ENCODE data around the gene LCN15.
A peak's percentile ranks its signal among the peaks of the same experiment; 100 is the strongest.
"Not testable (repeated sequence)": the region's sequence is repeated elsewhere in the genome, so short reads cannot be mapped to it uniquely, and the experiment has no call there.

LCN15 gene, protein sequence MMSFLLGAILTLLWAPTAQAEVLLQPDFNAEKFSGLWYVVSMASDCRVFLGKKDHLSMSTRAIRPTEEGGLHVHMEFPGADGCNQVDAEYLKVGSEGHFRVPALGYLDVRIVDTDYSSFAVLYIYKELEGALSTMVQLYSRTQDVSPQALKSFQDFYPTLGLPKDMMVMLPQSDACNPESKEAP
- 0 to 0.77 (median 0) reads per million in 17 experiments for total RNA-seq

- DNase-seq = no peak
Measured at GRCh38 chr9:136764301-136764891, at the start of gene LCN15. TSS of gene LCN15 (minus strand) at chr9:136764518. CDS start at chr9:136764488, 30 bp downstream.

GRCh38 chr9:136808806-136809158 lies 44.5 kb upstream of the LCN15 start:
- DNase-seq = peak; percentile 25 to 43 (median 33)

- DNase-seq = no peak
Measured at GRCh38 chr9:136808075-136808805, 43.9 kb upstream of the LCN15 start.

DNA sequence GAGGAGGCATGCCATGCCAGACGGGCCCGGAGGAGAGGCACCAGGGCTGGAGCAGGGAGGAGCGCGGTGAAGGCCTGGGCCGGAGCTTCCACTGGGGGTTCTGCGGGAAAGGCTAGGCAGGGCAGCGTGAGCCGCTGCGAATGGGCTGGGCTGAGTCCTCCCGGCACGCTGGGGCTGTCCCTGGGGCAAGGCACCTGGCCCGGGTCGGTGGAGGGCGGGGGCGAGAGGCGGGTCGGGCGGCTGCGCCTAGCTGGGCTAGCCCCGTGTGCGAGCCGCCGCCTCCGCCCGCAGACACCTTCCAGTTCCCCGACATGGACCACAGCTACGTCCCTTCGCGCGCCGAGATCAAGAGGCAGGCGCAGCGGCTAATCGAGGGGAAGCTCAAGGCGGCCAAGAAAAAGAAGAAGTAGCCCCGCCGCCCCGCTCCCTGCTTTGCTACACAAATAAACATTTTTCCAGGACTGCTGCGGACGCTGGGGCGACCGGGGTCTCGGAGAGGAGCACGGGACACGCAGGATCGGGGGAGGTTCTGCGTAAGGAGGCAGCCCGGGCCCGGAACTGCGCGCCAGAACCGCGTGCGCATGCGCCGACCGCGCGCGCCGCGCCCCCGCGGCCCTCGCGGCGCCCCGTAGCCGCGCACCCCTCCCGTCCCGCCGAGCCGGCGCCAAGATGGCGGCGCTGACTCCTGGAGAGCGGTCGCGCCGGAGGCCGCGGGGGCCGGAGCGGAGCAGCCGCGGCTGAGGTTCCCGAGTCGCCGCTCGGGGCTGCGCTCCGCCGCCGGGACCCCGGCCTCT lies 43.2 kb upstream of the LCN15 start, which contains the start of gene RABL6:
RABL6 (plus strand) TSS at position 668 of the 794 bp plus-strand sequence. CDS start 249 bp downstream, outside the sequence.
- DNase-seq = peak; percentile 85 to 95 (median 92)

- no peak for DNase-seq
Measured at GRCh38 chr9:136806631-136807201, 42.4 kb upstream of the LCN15 start.

DNA sequence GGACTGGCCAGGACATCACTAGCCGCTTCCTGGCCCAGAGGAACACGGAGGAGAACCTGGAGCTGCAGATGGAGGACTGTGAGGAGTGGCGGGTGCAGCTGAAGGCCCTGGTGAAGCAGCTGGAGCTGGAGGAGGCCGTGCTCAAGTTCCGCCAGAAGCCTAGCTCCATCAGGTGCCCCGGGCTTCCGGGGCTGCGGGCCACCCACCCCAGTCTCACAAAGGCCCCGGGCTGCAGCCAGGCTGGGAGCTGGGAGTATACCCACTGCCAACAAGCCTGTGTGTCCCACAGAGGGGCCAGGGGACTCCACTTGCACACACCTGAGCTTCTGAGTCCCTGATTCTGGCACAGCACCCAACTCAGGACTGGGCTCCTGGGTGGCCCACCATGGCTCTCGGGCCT lies 41.7 kb upstream of the LCN15 start:
- DNase-seq = no peak

DNA sequence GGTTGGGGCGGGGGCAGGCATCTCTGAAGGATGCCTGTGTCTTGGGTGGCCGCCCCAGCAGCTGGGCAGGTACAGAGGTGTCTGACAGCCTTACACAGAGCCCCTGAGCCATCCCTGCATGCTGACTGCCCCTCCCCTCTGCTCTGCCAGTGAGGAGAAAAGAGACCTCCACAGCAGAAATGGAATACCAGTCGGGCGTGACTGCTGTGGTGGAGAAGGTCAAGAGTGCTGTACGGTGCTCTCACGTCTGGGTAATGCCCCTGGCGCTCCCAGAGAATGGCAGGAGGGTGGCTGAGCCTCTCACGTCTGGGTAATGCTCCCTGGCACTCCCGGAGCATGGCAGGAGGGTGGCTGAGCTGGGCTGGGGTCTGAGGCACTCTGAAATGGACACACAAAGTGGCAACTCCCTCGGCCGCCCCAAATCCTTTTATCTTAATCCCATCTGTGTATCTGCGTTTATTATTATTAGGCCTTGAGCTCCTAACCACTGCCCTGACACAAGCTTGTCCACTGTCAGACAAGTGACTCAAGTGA lies 41.0 kb upstream of the LCN15 start:
- no peak for DNase-seq

DNA sequence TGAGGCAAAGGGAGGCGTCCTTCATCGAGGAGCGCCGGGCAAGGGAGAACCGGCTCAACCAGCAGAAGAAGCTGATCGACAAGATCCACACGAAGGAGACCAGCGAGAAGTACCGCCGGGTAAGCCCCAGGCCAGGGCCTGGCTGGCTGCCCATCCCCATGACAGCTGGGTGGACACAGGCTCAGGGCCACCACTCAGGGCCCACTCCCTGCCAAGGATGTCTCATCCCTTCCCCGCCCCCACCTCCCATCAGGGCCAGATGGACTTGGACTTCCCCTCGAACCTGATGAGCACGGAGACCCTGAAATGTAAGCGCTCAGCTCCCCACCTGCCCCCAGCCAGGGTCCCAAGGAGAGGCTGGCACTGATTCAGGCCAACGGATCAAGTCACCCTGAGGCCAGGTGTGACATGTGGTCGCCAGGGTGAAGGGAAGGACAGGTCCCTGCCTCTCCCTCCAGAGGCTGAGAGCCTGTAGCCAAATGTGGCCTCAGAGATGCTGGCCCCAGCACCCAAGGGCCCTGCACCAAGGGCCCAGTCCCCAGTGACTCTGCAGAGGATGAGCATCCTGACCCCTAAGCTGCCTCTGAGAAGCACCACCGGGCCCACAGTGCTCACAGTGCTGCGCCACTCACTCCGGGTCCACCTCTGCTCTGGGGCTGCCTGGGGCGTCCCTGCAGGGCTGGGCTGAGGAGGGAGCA lies 40.3 kb upstream of the LCN15 start:
- DNase-seq = no peak

DNA sequence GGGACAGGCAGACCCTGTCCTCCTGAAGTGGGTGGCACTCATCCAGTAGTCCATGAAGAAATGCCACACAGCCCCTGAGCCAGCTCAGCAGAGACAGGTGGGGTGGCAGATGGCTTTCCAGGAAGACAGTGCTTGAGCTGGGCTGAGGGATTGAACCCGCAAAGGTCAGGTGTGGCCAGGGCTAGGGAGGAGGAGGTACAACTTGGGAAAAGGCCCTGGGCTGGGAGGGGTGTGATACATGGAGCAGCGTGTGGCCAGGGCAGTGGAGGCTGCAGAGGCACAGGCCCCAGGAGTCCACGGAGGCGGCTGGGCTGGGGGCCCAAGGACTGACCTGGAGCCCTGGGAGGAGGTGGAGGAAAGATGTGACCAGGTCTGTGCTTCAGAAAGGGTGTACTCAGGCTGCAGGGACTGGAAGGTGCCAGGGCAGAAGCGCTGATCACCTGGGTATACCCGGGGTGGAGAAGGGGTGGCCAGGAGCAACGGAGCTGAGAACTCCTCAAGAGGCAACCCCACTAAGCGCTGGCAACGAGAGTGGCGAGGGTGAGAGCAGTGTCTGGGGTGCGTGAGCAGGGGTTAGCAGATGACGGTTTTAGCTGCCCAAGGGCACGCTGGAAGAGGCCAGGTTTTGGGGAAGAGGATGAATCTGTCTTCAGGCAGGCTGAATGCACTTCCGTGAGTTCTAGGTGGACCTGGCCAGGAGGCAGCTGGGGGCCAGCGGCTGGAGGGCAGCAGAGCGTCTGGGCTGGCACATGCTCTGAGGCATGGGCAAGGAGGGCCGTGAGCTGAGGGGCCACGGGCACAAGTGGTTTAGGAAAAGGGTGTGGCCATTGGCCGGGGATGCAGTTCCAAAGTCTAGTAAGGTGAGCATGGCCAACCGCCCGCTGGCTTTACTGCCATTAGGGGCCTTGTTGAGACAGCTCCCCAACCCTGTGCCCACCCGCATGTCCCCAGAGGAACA lies 39.5 kb upstream of the LCN15 start:
- DNase-seq = no peak

- not testable (repeated sequence) for DNase-seq
Measured at GRCh38 chr9:136803009-136803550, 38.8 kb upstream of the LCN15 start.

DNA sequence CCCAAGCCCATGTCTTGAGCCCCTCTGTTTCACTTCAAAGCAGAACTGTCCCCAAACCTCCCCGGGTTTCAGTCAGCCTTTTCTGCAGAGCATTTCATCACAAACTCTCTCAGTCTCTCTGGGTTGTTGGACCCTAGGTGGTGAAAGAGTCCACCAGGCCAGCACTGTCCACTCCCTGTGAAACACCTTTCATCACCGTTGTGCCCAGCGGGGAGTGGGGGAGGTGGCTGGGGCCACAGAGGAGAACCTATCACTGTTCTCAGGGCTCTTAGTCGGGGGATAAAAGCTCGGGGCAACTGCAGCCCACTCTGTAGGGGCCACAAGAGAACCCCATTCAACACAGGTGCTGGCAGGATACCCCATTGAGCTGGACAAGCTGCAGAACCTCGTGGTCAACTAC lies 38.0 kb upstream of the LCN15 start:
- no peak for DNase-seq

- peak; percentile 30 to 79 (median 53) for DNase-seq
Measured at GRCh38 chr9:136799854-136800657, 35.7 kb upstream of the LCN15 start.

DNA sequence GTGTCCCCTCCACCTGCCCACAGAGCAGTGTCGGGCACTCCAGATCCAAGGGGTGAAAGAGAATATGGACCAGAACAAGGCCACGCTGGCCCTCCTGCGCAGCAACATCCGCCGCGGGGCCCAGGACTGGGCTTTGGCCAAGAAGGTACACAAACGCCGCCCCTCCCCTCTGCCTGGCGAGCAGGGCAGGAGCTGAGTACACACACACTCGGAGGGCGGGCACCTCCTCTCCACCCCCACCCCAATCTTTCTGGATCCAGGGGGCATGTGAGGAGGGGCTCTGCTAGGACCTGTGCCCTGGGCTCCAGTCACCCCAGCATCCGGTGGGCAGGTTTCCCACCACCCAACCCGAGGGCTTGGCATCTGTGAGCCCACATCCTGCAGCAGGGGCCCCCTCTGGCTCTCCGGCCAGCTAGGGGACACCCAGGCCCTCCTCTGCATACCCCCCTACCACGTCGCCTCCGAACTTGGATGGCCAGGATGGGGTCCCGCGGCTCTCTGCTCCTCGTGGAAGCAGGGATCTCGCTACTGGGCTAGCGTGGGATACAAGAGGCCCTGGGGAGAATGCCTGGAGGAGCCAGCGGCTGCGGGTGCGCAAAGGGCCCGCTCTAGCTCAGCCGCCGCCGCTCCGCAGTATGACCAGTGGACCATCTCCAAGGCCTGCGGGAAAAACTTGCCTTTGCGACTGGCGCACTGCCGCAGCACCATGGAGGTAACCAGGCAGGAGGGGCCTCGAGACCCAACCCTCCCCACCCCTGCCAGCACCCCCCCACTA lies 34.9 kb upstream of the LCN15 start:
- DNase-seq = peak in 1 of 4 experiments; percentile 31

DNA sequence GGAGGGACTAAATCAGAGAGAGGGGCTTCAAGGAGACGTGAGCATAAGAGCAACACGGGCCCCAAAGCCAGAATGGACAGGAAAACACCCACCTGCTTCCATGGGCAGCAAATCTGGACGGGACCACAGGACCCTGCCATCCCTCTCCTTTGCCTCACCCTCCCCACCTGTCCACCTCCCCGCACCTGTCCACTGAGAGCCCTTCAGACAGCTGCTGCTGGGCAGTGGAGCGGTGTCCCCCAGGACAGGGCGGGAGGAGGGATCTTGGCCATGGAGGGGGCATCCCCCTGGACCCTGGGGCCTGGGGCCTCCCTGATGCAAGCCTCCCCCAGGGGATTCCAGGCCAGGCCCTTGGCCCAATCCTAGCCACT lies 34.4 kb upstream of the LCN15 start:
- DNase-seq = no peak

GRCh38 chr9:136796775-136797347 lies 32.5 kb upstream of the LCN15 start:
- DNase-seq = not testable (repeated sequence)

DNA sequence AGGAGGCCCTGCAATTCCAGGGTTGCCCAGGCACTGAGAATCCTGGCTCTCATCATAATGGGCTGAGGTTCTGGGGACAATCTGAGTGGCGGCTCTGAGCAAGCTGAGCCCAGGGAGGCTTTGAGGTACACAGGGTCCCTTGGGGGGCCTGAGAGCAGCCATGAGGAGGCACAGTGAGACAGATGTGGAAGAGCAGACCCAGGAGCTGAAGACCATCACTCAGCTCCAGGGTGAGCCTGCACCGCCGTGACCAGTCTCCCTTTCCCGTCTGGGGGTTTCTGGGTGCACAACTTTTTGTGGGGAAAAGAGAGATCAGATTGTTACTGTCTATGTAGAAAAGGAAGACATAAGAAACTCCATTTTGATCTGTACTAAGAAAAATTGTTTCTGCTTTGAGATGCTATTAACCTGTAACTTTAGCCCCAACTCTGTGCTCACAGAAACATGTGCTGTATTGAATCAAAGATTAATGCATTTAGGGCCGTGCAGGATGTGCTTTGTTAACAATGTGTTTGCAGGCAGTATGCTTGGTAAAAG lies 32.0 kb upstream of the LCN15 start, which contains the start of gene CCDC183:
CCDC183 (plus strand) TSS at position 101 of the 537 bp plus-strand sequence; CDS start at position 161, 60 bp downstream.
- DNase-seq = no peak

DNA sequence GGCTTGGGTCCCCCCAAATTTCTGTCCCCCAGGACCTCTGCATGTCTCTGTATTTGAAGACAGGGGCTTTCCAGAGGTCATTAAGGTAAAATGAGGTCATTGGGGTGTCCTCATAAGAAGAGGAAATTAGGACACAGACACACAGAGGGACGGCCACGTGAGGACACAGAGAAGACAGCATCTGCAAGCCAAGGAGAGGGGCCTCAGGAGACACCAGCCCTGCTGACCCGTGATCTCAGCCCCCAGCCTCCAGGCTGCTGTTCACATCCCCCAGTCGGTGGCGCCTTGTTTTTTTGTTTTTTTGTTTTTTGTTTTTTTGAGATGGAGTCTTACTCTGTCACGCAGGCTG lies 30.7 kb upstream of the LCN15 start:
- DNase-seq = peak; percentile 37 to 60 (median 58)
